Neuronal stem cell (in vitro differentiated cells): ENCODE results near the gene CLNK.

Experiments
- DNase-seq: peaks from one replicate; pipeline ENCODE4 v3.0.0-alpha.2; 2013; ENCODE audit warnings: low spot score
- H2AFZ ChIP-seq: one replicate; pipeline ENCODE4 v1.6.1; 2013; ENCODE audit warnings: mild to moderate bottlenecking, low read length, inconsistent platforms
- H2AK5ac ChIP-seq: 2 replicates; pipeline ENCODE4 v1.6.1; 2013; ENCODE audit warnings: low read depth, mild to moderate bottlenecking, inconsistent platforms, low read length, moderate library complexity, mixed read lengths
- H2BK120ac ChIP-seq: 2 replicates; pipeline ENCODE4 v1.6.1; 2013; ENCODE audit warnings: low read depth, mild to moderate bottlenecking, inconsistent platforms, low read length, moderate library complexity, mixed read lengths
- H2BK12ac ChIP-seq: one replicate; pipeline ENCODE4 v1.6.1; 2013; ENCODE audit warnings: low read length, inconsistent platforms
- H2BK15ac ChIP-seq: 2 replicates; pipeline ENCODE4 v1.6.1; 2013; ENCODE audit warnings: mild to moderate bottlenecking, low read length, inconsistent platforms, mixed read lengths
- H2BK5ac ChIP-seq: one replicate; pipeline ENCODE4 v1.6.1; 2013; ENCODE audit warnings: inconsistent platforms, mild to moderate bottlenecking, low read length, moderate library complexity
- H3K14ac ChIP-seq: one replicate; pipeline ENCODE4 v1.6.1; 2013; ENCODE audit warnings: low read length, inconsistent platforms
- H3K18ac ChIP-seq: 2 replicates; pipeline ENCODE4 v1.6.1; 2013; ENCODE audit warnings: low read length, inconsistent platforms
- H3K23ac ChIP-seq: 2 replicates; pipeline ENCODE4 v1.6.1; 2013; ENCODE audit warnings: low read depth, mild to moderate bottlenecking, mixed read lengths, low read length, inconsistent platforms; ENCODE audit not compliant: poor library complexity
- H3K27ac ChIP-seq: replicated peaks from 3 replicates; pipeline ENCODE4 v1.5.1; 2013; ENCODE audit warnings: low read length, inconsistent platforms
- H3K27me3 ChIP-seq, 3 experiments: 2 replicates each; pipeline ENCODE4 v1.6.1; 2013; ENCODE audit warnings: low read length in 3 of 3, mild to moderate bottlenecking in 2 of 3, inconsistent platforms in 1 of 3, low read depth in 1 of 3, mixed read lengths in 1 of 3, moderate library complexity in 1 of 3; ENCODE audit not compliant: control insufficient read depth in 3 of 3, insufficient read depth in 3 of 3
- H3K36me3 ChIP-seq, 2 donors: replicated peaks in 1 of 2; 2 replicates each; pipeline ENCODE4 v1.6.1; 2013; ENCODE audit warnings: low read length in 2 of 2; ENCODE audit not compliant: control insufficient read depth in 2 of 2, insufficient read depth in 2 of 2
- H3K4ac ChIP-seq: 2 replicates; pipeline ENCODE4 v1.6.1; 2013; ENCODE audit warnings: inconsistent platforms, mild to moderate bottlenecking, low read length, moderate library complexity
- H3K4me1 ChIP-seq, 2 donors: 1 replicate in 1 of 2; 2 replicates in 1 of 2; pipeline ENCODE4 v1.6.1; 2013; ENCODE audit warnings: low read length in 2 of 2, low read depth in 1 of 2; ENCODE audit not compliant: control insufficient read depth in 2 of 2, insufficient read depth in 1 of 2
- H3K4me2 ChIP-seq: one replicate; pipeline ENCODE4 v1.6.1; 2013; ENCODE audit warnings: mild to moderate bottlenecking, low read length, inconsistent platforms; ENCODE audit not compliant: insufficient read depth, poor library complexity, severe bottlenecking
- H3K4me3 ChIP-seq, 2 donors: 2 replicates each; pipeline ENCODE4 v1.5.1; 2013; ENCODE audit warnings: low read length in 2 of 2, mild to moderate bottlenecking in 2 of 2, inconsistent platforms in 1 of 2, moderate library complexity in 1 of 2
- H3K79me1 ChIP-seq: one replicate; pipeline ENCODE4 v1.6.1; 2013; ENCODE audit warnings: low read depth, mild to moderate bottlenecking, inconsistent platforms, low read length, moderate library complexity
- H3K9ac ChIP-seq: one replicate; pipeline ENCODE4 v1.6.1; 2013; ENCODE audit warnings: mild to moderate bottlenecking, low read depth, low read length, inconsistent platforms; ENCODE audit not compliant: poor library complexity
- H3K9me3 ChIP-seq, 2 donors: replicated peaks in 1 of 2; 2 replicates each; pipeline versions ENCODE3 to v1.6.1; 2013; ENCODE audit warnings: low read length in 2 of 2, mild to moderate bottlenecking in 2 of 2, inconsistent platforms in 1 of 2, low read depth in 1 of 2, mixed read lengths in 1 of 2, moderate library complexity in 1 of 2; ENCODE audit not compliant: control insufficient read depth in 2 of 2, insufficient read depth in 1 of 2
- H4K8ac ChIP-seq: one replicate; pipeline ENCODE4 v1.6.1; 2013; ENCODE audit warnings: low read depth, mild to moderate bottlenecking, inconsistent platforms, low read length, moderate library complexity
- H4K91ac ChIP-seq: one replicate; pipeline ENCODE4 v1.6.1; 2013; ENCODE audit warnings: low read length, low read depth, mild to moderate bottlenecking, inconsistent platforms; ENCODE audit not compliant: poor library complexity
- WGBS, 2 donors: extraction: QIAGEN DNeasy Blood & Tissue Kit; methylation state at CpG; one replicate each; pipeline ENCODE4 v1.1.7; 2013; ENCODE audit warnings: missing lambda C conversion rate in 2 of 2, mixed read lengths in 1 of 2; ENCODE audit not compliant: insufficient read length in 2 of 2, insufficient replicate concordance in 1 of 2; ENCODE audit errors: extremely low coverage in 2 of 2; 5-methylcytosine and 5-hydroxymethylcytosine counted together

Gene CLNK

DNA sequence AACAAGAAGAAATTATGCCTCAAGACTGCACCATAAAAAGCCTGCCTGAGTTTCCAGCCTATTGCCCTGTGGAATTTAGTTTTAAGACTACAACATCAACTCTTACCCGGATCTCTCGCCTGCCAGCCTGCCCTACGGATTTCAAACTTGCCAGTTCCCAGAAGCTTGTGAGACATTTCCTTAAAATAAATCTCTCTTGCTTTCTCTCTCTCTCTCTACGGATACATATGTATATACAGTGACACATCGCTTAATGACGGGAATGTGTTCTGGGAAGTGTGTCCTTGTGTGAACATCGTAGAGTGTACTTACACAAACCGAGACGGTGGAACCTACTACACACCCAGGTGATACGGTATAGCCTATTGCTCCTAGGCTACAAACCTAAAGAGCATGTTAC lies 79.5 kb downstream of the CLNK start:
- H3K9ac ChIP-seq: no peak overlapping the region
- no peak overlapping the region for H3K18ac ChIP-seq
- no peaks in the 10 kb centered on the region for H3K36me3 ChIP-seq
- H3K4me1 ChIP-seq: no peaks in the 10 kb centered on the region
- no peak overlapping the region for H2BK15ac ChIP-seq
- H2BK120ac ChIP-seq: no peak overlapping the region
- no peak overlapping the region for H3K14ac ChIP-seq
- H4K91ac ChIP-seq: no peak overlapping the region
- H3K27ac ChIP-seq: no peak overlapping the region
- H2BK12ac ChIP-seq: no peak overlapping the region
- no peak overlapping the region for H3K23ac ChIP-seq
- no peak overlapping the region for H3K4me3 ChIP-seq
- no peaks in the 10 kb centered on the region for H3K9me3 ChIP-seq
- DNase-seq: no peak
- no peaks in the 10 kb centered on the region for H3K79me1 ChIP-seq
- no peak overlapping the region for H2AK5ac ChIP-seq
- H3K4ac ChIP-seq: no peak overlapping the region
- no peak overlapping the region for H4K8ac ChIP-seq
- H2AFZ ChIP-seq: no peak overlapping the region
- WGBS, 2 donors: no CpG with 5 or more reads among the region's 10 CpGs
- H3K27me3 ChIP-seq: no peaks in the 10 kb centered on the region
- no peak overlapping the region for H2BK5ac ChIP-seq
- H3K4me2 ChIP-seq: no peak overlapping the region

DNA sequence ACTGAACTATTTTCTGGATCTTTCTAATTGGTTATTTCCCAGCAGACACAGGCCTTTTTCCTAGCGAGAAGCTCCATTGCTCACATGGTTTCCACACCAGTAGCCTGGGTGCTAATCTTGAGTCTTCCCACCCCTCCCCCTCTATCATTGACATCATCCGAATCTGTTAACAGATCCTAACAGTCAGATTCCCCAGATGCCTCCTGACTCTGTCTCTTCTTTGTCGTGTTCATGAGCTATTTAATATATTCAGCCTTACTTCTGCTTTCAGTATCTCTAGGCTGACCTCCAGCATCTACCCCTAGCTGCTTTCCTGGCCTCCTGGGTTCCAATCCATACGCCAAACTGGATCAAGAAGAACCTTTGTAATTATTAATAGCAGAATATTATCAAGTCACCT lies 85.0 kb downstream of the CLNK start:
- H3K27ac ChIP-seq: no peak overlapping the region
- no peak overlapping the region for H2BK120ac ChIP-seq
- H3K14ac ChIP-seq: no peak overlapping the region
- no peaks in the 10 kb centered on the region for H3K79me1 ChIP-seq
- peaks cover 0 to 7% of the 10 kb centered on the region in 2 donors for H3K4me1 ChIP-seq
- no peak overlapping the region for H2AFZ ChIP-seq
- no peak overlapping the region for H3K4me2 ChIP-seq
- no peaks in the 10 kb centered on the region for H3K9me3 ChIP-seq
- H3K4ac ChIP-seq: no peak overlapping the region
- H3K4me3 ChIP-seq: no peak overlapping the region
- H3K18ac ChIP-seq: no peak overlapping the region
- H2BK15ac ChIP-seq: no peak overlapping the region
- WGBS, 2 donors: no CpG with 5 or more reads among the region's 4 CpGs
- no peak for DNase-seq
- H3K27me3 ChIP-seq: no peaks in the 10 kb centered on the region
- no peak overlapping the region for H4K8ac ChIP-seq
- H3K36me3 ChIP-seq: no peaks in the 10 kb centered on the region
- no peak overlapping the region for H4K91ac ChIP-seq
- H2AK5ac ChIP-seq: no peak overlapping the region
- no peak overlapping the region for H3K9ac ChIP-seq
- no peak overlapping the region for H3K23ac ChIP-seq
- H2BK12ac ChIP-seq: no peak overlapping the region
- no peak overlapping the region for H2BK5ac ChIP-seq

DNA sequence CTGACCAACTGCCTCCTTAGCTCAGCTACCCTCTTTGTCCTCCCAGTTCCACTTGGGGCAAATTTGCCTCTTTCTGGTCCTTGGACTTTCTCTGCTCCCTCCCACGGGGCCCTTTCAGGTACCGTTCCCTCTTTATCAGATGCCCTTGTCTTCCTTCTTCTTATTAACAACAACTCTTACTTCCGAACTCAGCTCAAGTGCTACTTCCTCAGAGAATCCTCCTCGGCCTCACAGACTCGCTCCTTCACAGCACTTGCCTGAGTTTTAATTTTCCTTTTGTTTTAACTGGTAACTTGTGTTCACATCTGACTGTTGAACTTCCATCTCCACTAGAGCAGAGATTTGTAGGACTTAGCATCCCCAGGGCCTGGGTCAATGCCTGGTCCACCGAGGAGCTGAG lies 85.7 kb downstream of the CLNK start:
- no peak overlapping the region for H3K4ac ChIP-seq
- no peaks in the 10 kb centered on the region for H3K79me1 ChIP-seq
- no peak overlapping the region for H3K18ac ChIP-seq
- no peak overlapping the region for H3K27ac ChIP-seq
- no peaks in the 10 kb centered on the region for H3K36me3 ChIP-seq
- no peak overlapping the region for H3K4me2 ChIP-seq
- H2AFZ ChIP-seq: no peak overlapping the region
- no peak overlapping the region for H4K91ac ChIP-seq
- H4K8ac ChIP-seq: no peak overlapping the region
- H3K23ac ChIP-seq: no peak overlapping the region
- H2BK120ac ChIP-seq: no peak overlapping the region
- no peak overlapping the region for H3K4me3 ChIP-seq
- H3K9me3 ChIP-seq: no peaks in the 10 kb centered on the region
- H3K9ac ChIP-seq: no peak overlapping the region
- H2BK15ac ChIP-seq: no peak overlapping the region
- H3K14ac ChIP-seq: no peak overlapping the region
- H2AK5ac ChIP-seq: no peak overlapping the region
- H3K27me3 ChIP-seq: no peaks in the 10 kb centered on the region
- no peak for DNase-seq
- H2BK5ac ChIP-seq: no peak overlapping the region
- H3K4me1 ChIP-seq: peaks cover 0 to 7% of the 10 kb centered on the region in 2 donors
- WGBS, 2 donors: no CpG with 5 or more reads among the region's 6 CpGs
- no peak overlapping the region for H2BK12ac ChIP-seq

DNA sequence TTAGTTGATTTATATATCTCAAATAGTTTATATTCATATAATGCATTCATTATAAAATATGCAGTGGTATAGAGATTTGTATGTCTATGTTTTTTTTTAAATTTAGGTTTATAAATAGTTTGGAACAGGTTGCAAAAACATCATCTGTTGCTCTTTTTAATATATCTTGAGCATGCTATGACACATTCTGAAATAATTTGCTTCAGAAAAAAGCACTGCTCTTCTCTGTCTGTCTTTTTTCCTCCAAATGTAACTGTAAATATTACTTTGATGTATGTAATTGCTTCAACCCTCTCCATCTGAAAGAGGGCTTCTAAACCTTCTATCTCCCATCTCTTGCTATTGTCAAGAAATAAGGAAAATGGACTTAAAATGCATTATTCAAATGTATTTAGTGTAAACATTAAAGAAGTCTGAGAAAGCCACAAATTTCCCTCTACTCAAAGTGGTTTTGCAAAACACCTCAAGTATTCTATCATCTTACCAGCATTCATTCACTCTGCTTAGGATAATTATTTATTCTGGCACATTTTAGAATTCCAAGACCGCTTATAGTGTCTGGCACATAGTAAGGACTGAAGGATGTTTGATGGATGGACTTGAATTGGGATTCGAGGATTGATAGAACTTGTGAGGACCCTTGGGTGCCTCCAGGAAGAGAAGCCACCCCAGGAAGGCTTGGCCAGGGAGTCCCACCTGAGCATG lies 87.8 kb downstream of the CLNK start:
- Histone ChIP-seq H2BK5ac (no peak overlapping the region), H3K9me3 (no peaks in the 10 kb centered on the region), H2AFZ (no peak overlapping the region), H2BK15ac (no peak overlapping the region), H3K4me3 (no peak overlapping the region), H3K23ac (no peak overlapping the region), H3K14ac (no peak overlapping the region), H2BK120ac (no peak overlapping the region), H2BK12ac (no peak overlapping the region), H3K27me3 (no peaks in the 10 kb centered on the region), H4K8ac (no peak overlapping the region), H4K91ac (no peak overlapping the region), H3K4ac (no peak overlapping the region), H3K27ac (no peak overlapping the region), H3K4me2 (no peak overlapping the region), H3K79me1 (no peaks in the 10 kb centered on the region), H3K36me3 (no peaks in the 10 kb centered on the region), H2AK5ac (no peak overlapping the region), H3K4me1 (peaks cover 0 to 7% of the 10 kb centered on the region in 2 donors), H3K9ac (no peak overlapping the region), H3K18ac (no peak overlapping the region)
- no CpG with 5 or more reads among the region's 2 CpGs for WGBS, 2 donors
- no peak for DNase-seq
